DOHH2 (cell line): ENCODE results near the gene GALNT7.

Source experiments
- CTCF ChIP-seq: fragments of 200-600 bp; sonication (generic); IDR thresholded peaks from one replicate; pipeline ENCODE4 v1.5.1; 2014; ENCODE audit warnings: antibody characterized with exemption, mild to moderate bottlenecking, low read depth, low read length; ENCODE audit not compliant: poor library complexity, severe bottlenecking
- EZH2phosphoT487 ChIP-seq: fragments of 200-600 bp; sonication (generic); IDR thresholded peaks from 2 replicates; pipeline ENCODE4 v1.6.1; 2017; ENCODE audit warnings: borderline replicate concordance, mild to moderate bottlenecking, antibody characterized with exemption, low read length, moderate library complexity, mixed read lengths

DNA sequence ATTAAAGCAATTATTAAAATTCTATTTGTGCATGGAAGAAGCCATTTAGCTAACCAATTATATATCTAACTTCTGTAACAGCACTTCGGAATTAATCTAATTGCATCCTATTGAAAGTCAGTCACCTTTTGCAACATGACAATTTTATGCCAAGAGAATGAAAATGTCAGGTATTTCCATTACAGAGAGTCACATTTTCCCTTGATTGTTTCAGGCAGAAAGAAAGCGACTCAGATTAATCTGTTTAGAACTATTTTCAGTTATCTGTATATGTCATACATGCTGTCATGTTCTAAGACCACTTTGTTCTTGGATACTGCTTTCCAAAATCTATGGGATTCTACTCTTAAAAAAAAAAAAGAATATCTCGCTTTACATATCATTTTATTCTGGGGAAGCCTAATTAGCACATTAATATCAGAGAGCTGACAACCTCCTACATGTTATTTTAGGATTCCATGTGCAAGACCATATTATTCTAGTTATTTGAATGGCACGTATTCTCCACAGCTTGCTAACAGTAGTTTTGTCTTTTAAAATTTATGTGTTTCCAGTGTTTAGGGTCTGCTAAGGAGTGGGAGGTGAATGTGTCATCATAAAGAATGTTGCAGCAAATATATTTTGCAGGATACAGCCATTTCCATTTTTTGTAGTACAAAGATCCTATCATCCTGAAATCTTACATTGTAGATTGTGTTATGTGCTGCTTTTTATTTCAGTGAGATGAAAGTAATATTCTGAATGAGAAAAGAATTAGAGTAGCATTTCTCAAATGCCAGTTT, 31.7 kb downstream of the GALNT7 start:
- TF ChIP-seq CTCF (no peak), EZH2phosphoT487 (no peak)
